BE2C (cell line): ENCODE data around the gene HMG20B.

ENCODE experiments used
- DNase-seq: peaks from one replicate; pipeline ENCODE4 v3.0.0-alpha.2; 2020
- H3K27me3 ChIP-seq: fragments of 250-450 bp; sonication (Bioruptor Pico); 2 replicates; pipeline ENCODE4 v1.5.1; 2020; ENCODE audit warnings: mild to moderate bottlenecking
- H3K36me3 ChIP-seq: fragments of 250-450 bp; sonication (Bioruptor Pico); 2 replicates; pipeline ENCODE4 v1.5.1; 2020; ENCODE audit warnings: mild to moderate bottlenecking
- H3K4me1 ChIP-seq: fragments of 250-450 bp; sonication (Bioruptor Pico); 2 replicates; pipeline ENCODE4 v1.5.1; 2020
- H3K4me3 ChIP-seq: 2 replicates; pipeline ENCODE4 v1.5.1; 2011; ENCODE audit warnings: low read depth, low read length
- H3K9me3 ChIP-seq: fragments of 250-450 bp; sonication (Bioruptor Pico); 2 replicates; pipeline ENCODE4 v1.5.1; 2020
- TF ChIP-seq, protein P1 (sequence below): IDR thresholded peaks from 2 replicates; pipeline ENCODE4 v1.5.1; 2012; ENCODE audit warnings: mild to moderate bottlenecking, low read depth, low read length

Gene HMG20B

DNA sequence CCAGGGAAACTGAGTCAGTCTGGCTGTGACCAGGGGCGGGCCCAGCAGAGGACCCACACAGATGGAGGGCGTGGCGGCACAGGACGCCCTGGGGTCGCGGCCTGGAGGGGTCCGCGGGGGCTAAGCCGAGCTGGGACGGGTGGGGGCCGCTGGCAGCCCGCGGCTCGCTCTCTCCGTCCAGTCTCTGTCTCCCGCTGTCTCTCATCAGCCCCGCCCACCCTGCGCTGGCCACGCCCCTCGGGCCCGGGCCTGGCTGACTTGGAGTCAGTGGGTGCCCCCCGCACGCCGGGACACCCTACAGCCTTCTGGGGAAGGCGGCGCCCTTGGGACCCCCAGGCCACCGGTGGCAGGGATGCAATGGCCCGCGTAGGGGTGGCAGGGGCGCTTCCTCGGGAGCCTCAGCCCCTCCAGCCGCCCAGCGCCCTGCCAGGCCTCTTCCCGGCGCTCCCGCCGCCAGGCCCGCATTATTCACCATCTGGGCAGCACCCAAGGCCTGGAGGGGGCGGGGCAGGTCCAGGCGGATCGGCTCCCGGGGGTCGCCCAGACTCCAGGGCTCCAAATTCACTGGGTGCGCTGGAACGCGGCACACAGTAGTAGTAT is 34.0 kb downstream of the HMG20B start, which contains the start of gene TBXA2R:
TSS of gene TBXA2R (minus strand) at position 186 of the 600 bp plus-strand sequence. CDS start 6,241 bp downstream, outside the sequence.
- H3K9me3 ChIP-seq, result no peaks in the 10 kb centered on the region
- peak; percentile 81 for DNase-seq
- H3K27me3 ChIP-seq, result no peaks in the 10 kb centered on the region
- no peaks in the 10 kb centered on the region for H3K4me1 ChIP-seq
- TF ChIP-seq, protein P1, sequence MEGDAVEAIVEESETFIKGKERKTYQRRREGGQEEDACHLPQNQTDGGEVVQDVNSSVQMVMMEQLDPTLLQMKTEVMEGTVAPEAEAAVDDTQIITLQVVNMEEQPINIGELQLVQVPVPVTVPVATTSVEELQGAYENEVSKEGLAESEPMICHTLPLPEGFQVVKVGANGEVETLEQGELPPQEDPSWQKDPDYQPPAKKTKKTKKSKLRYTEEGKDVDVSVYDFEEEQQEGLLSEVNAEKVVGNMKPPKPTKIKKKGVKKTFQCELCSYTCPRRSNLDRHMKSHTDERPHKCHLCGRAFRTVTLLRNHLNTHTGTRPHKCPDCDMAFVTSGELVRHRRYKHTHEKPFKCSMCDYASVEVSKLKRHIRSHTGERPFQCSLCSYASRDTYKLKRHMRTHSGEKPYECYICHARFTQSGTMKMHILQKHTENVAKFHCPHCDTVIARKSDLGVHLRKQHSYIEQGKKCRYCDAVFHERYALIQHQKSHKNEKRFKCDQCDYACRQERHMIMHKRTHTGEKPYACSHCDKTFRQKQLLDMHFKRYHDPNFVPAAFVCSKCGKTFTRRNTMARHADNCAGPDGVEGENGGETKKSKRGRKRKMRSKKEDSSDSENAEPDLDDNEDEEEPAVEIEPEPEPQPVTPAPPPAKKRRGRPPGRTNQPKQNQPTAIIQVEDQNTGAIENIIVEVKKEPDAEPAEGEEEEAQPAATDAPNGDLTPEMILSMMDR, result no peak
- peak within 1 kb of the TSS; percentile 52 for H3K4me3 ChIP-seq
- peaks cover 17% of the 10 kb centered on the region for H3K36me3 ChIP-seq

DNA sequence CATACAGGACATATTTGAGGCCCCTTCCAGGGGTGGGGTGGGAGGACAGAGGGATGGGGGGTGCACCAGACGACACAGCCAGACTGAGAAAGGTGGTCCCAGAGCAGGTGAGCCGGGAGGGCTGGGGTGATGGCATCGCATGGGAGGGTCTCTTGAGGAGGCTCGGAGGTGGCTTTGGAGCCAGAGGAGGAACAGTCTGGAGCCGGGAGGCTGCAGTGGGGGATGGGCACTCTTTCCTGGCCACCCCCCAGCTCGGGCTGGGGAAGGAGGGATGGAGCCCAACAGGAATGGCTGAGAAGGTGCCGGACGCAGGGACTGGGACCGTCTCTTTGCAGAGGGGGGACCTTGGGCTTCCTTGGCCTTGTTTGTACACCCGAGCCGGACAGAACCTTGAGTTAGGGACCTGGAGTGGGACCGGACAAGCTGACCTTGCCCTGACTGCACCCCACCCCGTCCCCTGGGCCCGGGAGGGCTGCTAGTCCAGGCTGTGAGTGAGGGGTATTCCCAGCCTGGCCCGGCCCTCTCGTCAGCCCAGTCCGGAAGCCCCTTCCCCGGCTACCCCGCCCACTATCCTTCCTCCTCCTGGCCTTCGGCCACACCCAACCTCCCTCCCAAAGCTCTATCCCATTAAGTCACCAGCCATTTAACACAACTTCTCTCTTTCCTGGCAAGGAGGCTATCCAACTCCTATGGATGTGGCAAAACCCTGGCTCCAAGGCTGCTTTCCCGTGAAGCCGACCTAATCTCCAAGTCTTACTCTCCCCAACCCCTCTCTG is 34.7 kb downstream of the HMG20B start:
- Histone ChIP-seq H3K27me3 (no peaks in the 10 kb centered on the region), H3K4me3 (peak overlapping the region; percentile 52; the same call in 1 of the 2 replicates), H3K4me1 (no peaks in the 10 kb centered on the region), H3K9me3 (no peaks in the 10 kb centered on the region), H3K36me3 (peaks cover 24% of the 10 kb centered on the region)
- TF ChIP-seq, protein P1, result no peak
- no peak for DNase-seq

GRCh38 chr19:3608079-3608641 is 35.4 kb downstream of the HMG20B start:
- TF ChIP-seq, protein P1, result no peak
- no peaks in the 10 kb centered on the region for H3K9me3 ChIP-seq
- H3K4me1 ChIP-seq, result no peaks in the 10 kb centered on the region
- peaks cover 27% of the 10 kb centered on the region for H3K36me3 ChIP-seq
- no peak overlapping the region for H3K4me3 ChIP-seq
- no peak for DNase-seq
- H3K27me3 ChIP-seq, result no peaks in the 10 kb centered on the region

- H3K9me3 ChIP-seq, result no peaks in the 10 kb centered on the region
- no peaks in the 10 kb centered on the region for H3K27me3 ChIP-seq
- TF ChIP-seq, protein P1, result no peak
- DNase-seq, result no peak
- peaks cover 27% of the 10 kb centered on the region for H3K36me3 ChIP-seq
- no peak overlapping the region for H3K4me3 ChIP-seq
- H3K4me1 ChIP-seq, result no peaks in the 10 kb centered on the region
Measured at GRCh38 chr19:3608750-3609322, 36.1 kb downstream of the HMG20B start.

DNA sequence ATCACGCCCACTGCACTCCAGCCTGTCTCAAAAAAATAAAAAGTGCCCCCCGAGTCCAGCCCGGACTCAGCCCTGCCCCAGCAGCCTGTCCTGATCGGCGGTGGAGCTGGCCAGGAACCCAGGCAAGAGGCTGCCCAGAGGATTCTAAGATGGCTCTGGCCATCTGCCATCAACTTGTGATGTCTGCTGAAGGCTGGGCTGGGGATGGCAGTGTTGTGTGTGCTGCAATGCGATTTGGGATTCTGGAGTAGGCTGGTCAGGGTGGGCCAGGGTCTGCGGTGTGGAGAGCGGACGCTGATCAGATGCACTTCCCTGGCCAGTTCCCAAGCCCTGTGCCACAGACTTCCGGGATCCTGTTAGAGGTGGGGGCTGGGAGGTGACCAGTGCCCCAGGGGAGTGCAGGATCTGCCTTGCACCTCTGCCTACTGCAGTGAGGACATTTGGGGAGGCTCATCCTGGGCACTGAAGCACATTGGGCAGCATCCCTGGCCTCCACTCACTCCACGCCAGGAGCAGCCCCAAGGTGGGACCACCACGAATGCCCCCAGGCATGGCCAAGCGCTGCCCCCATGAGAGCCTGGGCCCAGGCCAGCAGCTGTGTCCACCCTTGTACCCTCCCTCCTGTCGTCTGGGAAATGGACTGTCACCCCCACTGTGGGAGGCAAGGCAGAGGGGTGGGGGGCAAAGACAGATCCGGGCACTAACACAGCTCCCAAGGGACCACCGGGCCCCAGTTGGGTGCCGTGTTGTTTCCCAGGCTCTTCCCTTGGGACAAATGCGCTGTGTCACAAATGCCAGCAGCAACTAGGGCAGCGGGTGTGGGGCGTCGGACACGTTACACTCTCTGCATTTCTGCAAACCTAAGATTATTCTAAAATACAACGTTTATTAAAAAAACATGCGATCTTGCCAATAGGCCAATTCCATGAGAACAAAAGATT is 37.3 kb downstream of the HMG20B start:
- Histone ChIP-seq H3K4me3 (no peak overlapping the region), H3K27me3 (no peaks in the 10 kb centered on the region), H3K9me3 (no peaks in the 10 kb centered on the region), H3K4me1 (no peaks in the 10 kb centered on the region), H3K36me3 (peaks cover 27% of the 10 kb centered on the region)
- no peak for DNase-seq
- TF ChIP-seq, protein P1, result no peak
